GM12874 (cell line): ENCODE results near the gene PAMR1.

Experiments
- CTCF ChIP-seq: IDR thresholded peaks from 2 replicates; pipeline ENCODE4 v1.5.1; 2011; ENCODE audit warnings: low read depth, mild to moderate bottlenecking, control low read depth, low read length, moderate library complexity; ENCODE audit not compliant: insufficient read depth

Gene PAMR1

GRCh38 chr11:35478471-35479091 lies 46.8 kb downstream of the PAMR1 start:
- no peak for TF ChIP-seq CTCF

GRCh38 chr11:35477901-35478300 lies 47.5 kb downstream of the PAMR1 start:
- TF ChIP-seq CTCF = no peak

GRCh38 chr11:35474688-35475087 lies 50.7 kb downstream of the PAMR1 start:
- no peak for TF ChIP-seq CTCF

- TF ChIP-seq CTCF = no peak
Measured at GRCh38 chr11:35473795-35474374, 51.5 kb downstream of the PAMR1 start.

- TF ChIP-seq CTCF = no peak
Measured at GRCh38 chr11:35470616-35471015, 54.8 kb downstream of the PAMR1 start.

- TF ChIP-seq CTCF = no peak
Measured at GRCh38 chr11:35466058-35466457, 59.4 kb downstream of the PAMR1 start.

- TF ChIP-seq CTCF = no peak
Measured at GRCh38 chr11:35464308-35464707, 61.1 kb downstream of the PAMR1 start.
